H1 (cell line): Measurements from ENCODE around the gene NUDT1. TPM values are rescaled to one million over a fixed set of nuclear protein-coding genes. Genes with fewer than 3 reads are reported as not detected.

Experiments used
- CBX8 ChIP-seq: fragments of 300-800, 300-1000 bp; sonication (generic); IDR thresholded peaks from 2 replicates; pipeline ENCODE4 v1.7.1; 2016; ENCODE audit warnings: low read depth, low read length, borderline replicate concordance
- CHD1 ChIP-seq: IDR thresholded peaks from 2 replicates; pipeline ENCODE4 v1.6.1; 2012; ENCODE audit warnings: low read depth, low read length, improper control_type of control experiment
- POU5F1 ChIP-seq: IDR thresholded peaks from 2 replicates; pipeline ENCODE4 v1.6.1; 2011; ENCODE audit warnings: low read depth, mild to moderate bottlenecking, low read length, moderate library complexity
- RFX5 ChIP-seq: IDR thresholded peaks from 2 replicates; pipeline ENCODE4 v1.6.1; 2011; ENCODE audit warnings: low read depth, low read length, improper control_type of control experiment, borderline replicate concordance
- polyA plus RNA-seq, 7 experiments: library from polyadenylated mRNA; depleted of rRNA in 3 of 7; stranded (reverse) in 5 of 7; unstranded in 2 of 7; fragments of >200 nt in 5 of 7; fragments of 200-250 nt in 2 of 7; gene quantifications; 1 replicate in 5 of 7; 2 replicates in 1 of 7; 4 replicates in 1 of 7; pipeline versions ENCODE4 v1.2.1 to v1.2.3, GENCODE V29; 2011 to 2013; ENCODE audit warnings: missing spikeins in 2 of 7, mixed read lengths in 2 of 7
- total RNA-seq: library from RNA; stranded (reverse); fragmentation: NEBNext Ultra II Directional; extraction: Animal tissue kit (Norgen Biotek cat#: 25700); gene quantifications from 2 replicates; pipeline ENCODE4 v1.2.1, GENCODE V29; 2021

Gene NUDT1
- total and polyA plus RNA-seq, 2 of the 8 experiments (the other 6 are each of a cell fraction or from before 2014, with no cell fraction given), result 76.1 to 89.5 TPM

- TF ChIP-seq POU5F1 (no peak), CHD1 (no peak), CBX8 (no peak), RFX5 (no peak)
These were observed 22.0 kb upstream of the NUDT1 start (continued) for GRCh38 chr7:2220030-2220429.
